Glutamatergic neuron (in vitro differentiated cells): ENCODE data around the gene HADHB. TPM values are rescaled to one million over a fixed set of nuclear protein-coding genes. Genes with fewer than 3 reads are reported as not detected.

ENCODE experiments used
- DNase-seq: peaks from one replicate; pipeline ENCODE4 v3.0.0; 2022
- H3K27ac Mint-ChIP-seq: one replicate; pipeline ENCODE4 v1.8.0; 2020; ENCODE audit warnings: mild to moderate bottlenecking, mixed read lengths, inconsistent platforms; ENCODE audit not compliant: unreplicated experiment
- H3K27me3 Mint-ChIP-seq: one replicate; pipeline ENCODE4 v1.8.0; 2020; ENCODE audit warnings: mild to moderate bottlenecking, moderate library complexity, mixed read lengths, inconsistent platforms; ENCODE audit not compliant: unreplicated experiment
- H3K36me3 Mint-ChIP-seq: one replicate; pipeline ENCODE4 v1.8.0; 2020; ENCODE audit warnings: mild to moderate bottlenecking, mixed read lengths, inconsistent platforms; ENCODE audit not compliant: unreplicated experiment
- H3K4me1 Mint-ChIP-seq: one replicate; pipeline ENCODE4 v1.8.0; 2020; ENCODE audit warnings: mild to moderate bottlenecking, low read depth, mixed read lengths, inconsistent platforms; ENCODE audit not compliant: unreplicated experiment
- H3K4me3 Mint-ChIP-seq: one replicate; pipeline ENCODE4 v1.8.0; 2020; ENCODE audit warnings: mild to moderate bottlenecking, mixed read lengths, inconsistent platforms; ENCODE audit not compliant: unreplicated experiment
- H3K9me3 Mint-ChIP-seq: one replicate; pipeline ENCODE4 v1.8.0; 2020; ENCODE audit warnings: mild to moderate bottlenecking, moderate library complexity, mixed read lengths, inconsistent platforms; ENCODE audit not compliant: unreplicated experiment
- total RNA-seq: library from RNA; stranded (reverse); fragmentation: NEBNext Ultra II Directional; extraction: Animal tissue kit (Norgen Biotek cat#: 25700); gene quantifications from one replicate; pipeline ENCODE4 v1.2.1, GENCODE V29; 2021; ENCODE audit not compliant: unreplicated experiment
- TF ChIP-seq, protein P1 (sequence below): fragments of 200-600 bp; sonication (generic); IDR thresholded peaks from one replicate; pipeline ENCODE4 v1.5.0; 2021; ENCODE audit not compliant: partially characterized antibody, unreplicated experiment

HADHB gene
- total RNA-seq, 1 donor from 2014 or later, result 30.5 TPM

DNA sequence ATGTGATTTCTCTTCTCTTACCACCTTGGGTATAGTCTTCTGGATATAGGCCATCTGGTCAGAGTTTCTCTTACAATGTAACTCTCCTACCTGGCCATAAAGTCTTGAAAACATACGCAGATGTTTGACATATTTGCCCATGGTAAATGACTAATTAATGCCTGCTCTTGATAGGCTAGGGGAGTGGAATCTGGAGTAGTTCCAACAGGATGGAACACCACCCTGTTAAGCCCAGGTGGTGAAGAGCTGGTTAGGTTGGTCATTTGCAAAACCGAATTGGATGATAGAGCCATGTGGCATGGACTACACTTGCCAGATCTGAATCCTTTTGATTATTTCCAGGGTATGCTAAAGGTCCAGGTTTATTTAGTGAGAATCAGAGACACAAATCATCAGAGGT, 36.5 kb downstream of the HADHB start:
- TF ChIP-seq, protein P1, sequence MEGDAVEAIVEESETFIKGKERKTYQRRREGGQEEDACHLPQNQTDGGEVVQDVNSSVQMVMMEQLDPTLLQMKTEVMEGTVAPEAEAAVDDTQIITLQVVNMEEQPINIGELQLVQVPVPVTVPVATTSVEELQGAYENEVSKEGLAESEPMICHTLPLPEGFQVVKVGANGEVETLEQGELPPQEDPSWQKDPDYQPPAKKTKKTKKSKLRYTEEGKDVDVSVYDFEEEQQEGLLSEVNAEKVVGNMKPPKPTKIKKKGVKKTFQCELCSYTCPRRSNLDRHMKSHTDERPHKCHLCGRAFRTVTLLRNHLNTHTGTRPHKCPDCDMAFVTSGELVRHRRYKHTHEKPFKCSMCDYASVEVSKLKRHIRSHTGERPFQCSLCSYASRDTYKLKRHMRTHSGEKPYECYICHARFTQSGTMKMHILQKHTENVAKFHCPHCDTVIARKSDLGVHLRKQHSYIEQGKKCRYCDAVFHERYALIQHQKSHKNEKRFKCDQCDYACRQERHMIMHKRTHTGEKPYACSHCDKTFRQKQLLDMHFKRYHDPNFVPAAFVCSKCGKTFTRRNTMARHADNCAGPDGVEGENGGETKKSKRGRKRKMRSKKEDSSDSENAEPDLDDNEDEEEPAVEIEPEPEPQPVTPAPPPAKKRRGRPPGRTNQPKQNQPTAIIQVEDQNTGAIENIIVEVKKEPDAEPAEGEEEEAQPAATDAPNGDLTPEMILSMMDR, result no peak
- DNase-seq, result no peak
- no peaks in the 10 kb centered on the region for H3K36me3 Mint-ChIP-seq
- H3K4me1 Mint-ChIP-seq, result peaks cover 4% of the 10 kb centered on the region
- no peaks in the 10 kb centered on the region for H3K27me3 Mint-ChIP-seq
- H3K4me3 Mint-ChIP-seq, result no peak overlapping the region
- H3K9me3 Mint-ChIP-seq, result no peaks in the 10 kb centered on the region
- no peak overlapping the region for H3K27ac Mint-ChIP-seq

DNA sequence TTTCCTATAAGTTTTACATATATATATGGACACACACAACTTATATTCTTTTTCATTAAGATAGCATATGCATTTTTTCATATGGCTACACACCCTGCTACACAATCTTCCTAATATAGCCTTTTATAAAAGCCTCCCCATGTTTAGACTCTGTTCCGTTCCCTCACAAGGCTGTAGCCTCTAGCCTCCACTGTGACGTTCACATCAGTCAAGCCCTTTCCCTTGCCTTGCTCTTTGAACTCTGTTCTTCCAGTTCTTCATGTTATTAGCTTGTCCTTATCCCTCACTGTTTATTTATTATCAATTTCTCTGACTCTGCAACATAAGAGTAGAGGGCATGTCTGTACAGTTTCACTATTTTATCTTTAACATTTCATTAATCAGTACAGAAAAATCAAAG, 38.9 kb downstream of the HADHB start:
- no peak overlapping the region for H3K27ac Mint-ChIP-seq
- no peak for DNase-seq
- no peaks in the 10 kb centered on the region for H3K36me3 Mint-ChIP-seq
- peaks cover 4% of the 10 kb centered on the region for H3K4me1 Mint-ChIP-seq
- no peaks in the 10 kb centered on the region for H3K27me3 Mint-ChIP-seq
- TF ChIP-seq, protein P1, result no peak
- H3K9me3 Mint-ChIP-seq, result no peaks in the 10 kb centered on the region
- no peak overlapping the region for H3K4me3 Mint-ChIP-seq

DNA sequence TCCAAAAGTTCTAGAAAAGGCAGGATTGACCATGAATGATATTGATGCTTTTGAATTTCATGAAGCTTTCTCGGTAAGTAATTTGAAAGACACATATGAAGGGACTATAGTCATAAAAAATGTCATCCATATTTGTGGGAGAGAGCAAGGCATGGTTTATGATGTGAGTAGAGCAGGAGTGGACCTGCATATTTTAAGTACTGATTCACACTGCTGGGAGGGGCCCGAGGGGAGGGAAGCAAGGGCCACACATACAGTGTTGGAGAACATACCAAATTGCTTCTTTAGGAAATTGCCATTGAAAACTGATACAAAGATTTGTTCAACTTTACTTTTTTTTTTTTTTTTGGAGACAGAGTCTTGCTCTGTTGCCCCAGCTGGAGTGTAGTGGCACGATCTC, 39.4 kb downstream of the HADHB start:
- no peaks in the 10 kb centered on the region for H3K9me3 Mint-ChIP-seq
- no peaks in the 10 kb centered on the region for H3K27me3 Mint-ChIP-seq
- H3K4me1 Mint-ChIP-seq, result peaks cover 4% of the 10 kb centered on the region
- H3K36me3 Mint-ChIP-seq, result no peaks in the 10 kb centered on the region
- DNase-seq, result no peak
- TF ChIP-seq, protein P1, result no peak
- no peak overlapping the region for H3K27ac Mint-ChIP-seq
- no peak overlapping the region for H3K4me3 Mint-ChIP-seq

DNA sequence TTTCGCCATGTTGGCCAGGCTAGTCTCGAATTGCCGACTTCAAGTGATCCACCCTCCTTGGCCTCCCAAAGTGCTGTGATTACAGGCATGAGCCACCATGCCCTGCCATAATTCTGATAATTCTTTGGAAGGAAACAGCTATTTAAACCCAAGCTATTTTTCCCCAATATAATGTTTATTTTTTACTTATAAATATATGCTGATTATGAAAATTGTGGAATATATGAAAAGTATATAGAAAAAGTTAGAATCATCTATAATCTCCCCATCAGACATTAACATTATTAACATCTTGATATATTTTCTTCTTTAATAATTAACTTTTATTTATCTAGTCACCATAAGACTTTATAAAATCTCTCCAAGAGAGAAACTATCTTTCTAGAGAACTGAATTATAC, 41.2 kb downstream of the HADHB start:
- TF ChIP-seq, protein P1, result no peak
- H3K36me3 Mint-ChIP-seq, result no peaks in the 10 kb centered on the region
- H3K27ac Mint-ChIP-seq, result no peak overlapping the region
- no peaks in the 10 kb centered on the region for H3K9me3 Mint-ChIP-seq
- H3K4me3 Mint-ChIP-seq, result no peak overlapping the region
- H3K4me1 Mint-ChIP-seq, result no peaks in the 10 kb centered on the region
- no peak for DNase-seq
- H3K27me3 Mint-ChIP-seq, result no peaks in the 10 kb centered on the region

DNA sequence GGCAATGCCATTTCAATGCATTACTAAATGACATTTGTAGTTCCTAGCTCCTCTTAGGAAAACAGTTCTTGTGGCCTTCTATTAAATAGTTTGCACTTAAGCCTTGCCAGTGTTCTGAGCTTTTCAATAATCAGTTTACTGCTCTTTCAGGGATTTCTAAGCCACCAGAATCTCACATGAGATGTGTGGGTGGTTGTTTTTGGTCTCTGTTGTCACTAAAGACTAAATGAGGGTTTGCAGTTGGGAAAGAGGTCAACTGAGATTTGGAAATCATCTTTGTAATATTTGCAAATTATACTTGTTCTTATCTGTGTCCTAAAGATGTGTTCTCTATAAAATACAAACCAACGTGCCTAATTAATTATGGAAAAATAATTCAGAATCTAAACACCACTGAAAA, 45.3 kb downstream of the HADHB start:
- Mint-ChIP-seq H3K27me3 (no peaks in the 10 kb centered on the region), H3K4me1 (no peaks in the 10 kb centered on the region), H3K36me3 (no peaks in the 10 kb centered on the region), H3K27ac (no peak overlapping the region), H3K9me3 (peaks cover 2% of the 10 kb centered on the region), H3K4me3 (no peak overlapping the region)
- DNase-seq, result no peak
- TF ChIP-seq, protein P1, result no peak
